Neural cell (in vitro differentiated cells): Measurements from ENCODE around the gene TCP10L.
"Not testable (repeated sequence)": the region's sequence is repeated elsewhere in the genome, so short reads cannot be mapped to it uniquely, and the experiment has no call there.

Source experiments
- CTCF ChIP-seq: fragments of 450-650 bp; IDR thresholded peaks from 2 replicates; pipeline ENCODE4 v1.5.1; 2014; ENCODE audit warnings: antibody characterized with exemption, mild to moderate bottlenecking, moderate library complexity; ENCODE audit not compliant: poor library complexity, severe bottlenecking
- EZH2 ChIP-seq: fragments of 200-600, 300-800 bp; shearing (Covaris generic), sonication (generic); IDR thresholded peaks from 2 replicates; pipeline ENCODE4 v1.6.1; 2014; ENCODE audit warnings: antibody characterized with exemption, low read length, borderline replicate concordance, mild to moderate bottlenecking; ENCODE audit not compliant: insufficient read depth, poor library complexity, severe bottlenecking
- MXI1 ChIP-seq: fragments of 450-650 bp; conservative IDR thresholded peaks from 2 replicates; pipeline ENCODE4 v1.6.1; 2014; ENCODE audit warnings: antibody characterized with exemption, mild to moderate bottlenecking; ENCODE audit not compliant: poor library complexity, severe bottlenecking
- POLR2AphosphoS5 ChIP-seq: IDR thresholded peaks from 2 replicates; pipeline ENCODE4 v1.6.1; 2012
- RAD21 ChIP-seq: fragments of 450-650 bp; conservative IDR thresholded peaks from 2 replicates; pipeline ENCODE4 v1.6.1; 2014; ENCODE audit warnings: antibody characterized with exemption, mild to moderate bottlenecking, moderate library complexity
- REST ChIP-seq: IDR thresholded peaks from 2 replicates; pipeline ENCODE4 v1.6.1; 2012; ENCODE audit warnings: borderline replicate concordance

GRCh38 chr21:32543056-32543455 is 42.3 kb downstream of the TCP10L start:
- TF ChIP-seq CTCF, EZH2, POLR2AphosphoS5, REST, MXI1, RAD21: not testable (repeated sequence)
